Left lung (tissue), 10 donors: Measurements from ENCODE around the gene CSF2. TPM values are rescaled to one million over a fixed set of nuclear protein-coding genes. Genes with fewer than 3 reads are reported as not detected.

Experiments used
- ATAC-seq: fragments of 200-7000 bp; cut with Tn5 transposase; one replicate; pipeline ENCODE4 v1.9.1; 2020; ENCODE audit warnings: moderate library complexity
- DNase-seq, 4 donors: peaks; one replicate each; pipeline ENCODE4 v3.0.0-alpha.2; 2013 to 2020
- H3K27ac ChIP-seq, 2 donors: fragments of 200-600 bp; sonication (generic) in 1 of 2; one replicate each; pipeline versions ENCODE4 v1.5.0 to v1.8.0; 2020 to 2021
- H3K27me3 ChIP-seq, 2 donors: fragments of 200-600 bp; sonication (generic) in 1 of 2; one replicate each; pipeline versions ENCODE4 v1.5.0 to v1.8.0; 2020 to 2021
- H3K36me3 ChIP-seq, 2 donors: fragments of 200-600 bp; sonication (generic) in 1 of 2; one replicate each; pipeline versions ENCODE4 v1.5.0 to v1.8.0; 2020 to 2021
- H3K4me1 ChIP-seq, 2 donors: fragments of 200-600 bp; one replicate each; pipeline ENCODE4 v1.8.0; 2021
- H3K4me3 ChIP-seq, 2 donors: fragments of 200-600 bp; sonication (generic) in 1 of 2; one replicate each; pipeline versions ENCODE4 v1.5.0 to v1.8.0; 2020 to 2021; ENCODE audit warnings: mild to moderate bottlenecking in 1 of 2
- H3K9me3 ChIP-seq, 2 donors: fragments of 200-600 bp; sonication (generic) in 1 of 2; one replicate each; pipeline versions ENCODE4 v1.5.0 to v1.8.0; 2020 to 2021
- intact Hi-C, 2 donors: fragments of 100-400 bp; cut with DNase I; formaldehyde crosslinking; loops; one replicate each; pipeline versions ENCODE4 v1.11.2 to v1.14.2; 2022
- polyA plus RNA-seq, 6 donors: library from polyadenylated mRNA; unstranded; fragments of 120-200 nt; gene quantifications; one replicate each; pipeline ENCODE4 v1.2.1, GENCODE V29; 2013; ENCODE audit not compliant: insufficient read length in 6 of 6
- total RNA-seq, 2 donors: library from RNA; stranded (reverse); fragmentation: NEBNext Ultra II Directional; extraction: Animal tissue kit (Norgen Biotek cat#: 25700); gene quantifications; one replicate each; pipeline ENCODE4 v1.2.1, GENCODE V29; 2021
- TF ChIP-seq, protein P1 (sequence below), 2 donors: fragments of 200-600 bp; sonication (generic) in 1 of 2; IDR thresholded peaks; one replicate each; pipeline versions ENCODE4 v1.5.0 to v1.8.0; 2021; ENCODE audit warnings: antibody characterized with exemption in 2 of 2
- donor health status: DM: no; HTN: yes; CAD: no.
- donor health status: DM: no; HTN: no; CAD: no.

The CSF2 gene
- total and polyA plus RNA-seq, 8 donors = 0.18 to 5.1 (median 0.44) TPM; not detected in 3

DNA sequence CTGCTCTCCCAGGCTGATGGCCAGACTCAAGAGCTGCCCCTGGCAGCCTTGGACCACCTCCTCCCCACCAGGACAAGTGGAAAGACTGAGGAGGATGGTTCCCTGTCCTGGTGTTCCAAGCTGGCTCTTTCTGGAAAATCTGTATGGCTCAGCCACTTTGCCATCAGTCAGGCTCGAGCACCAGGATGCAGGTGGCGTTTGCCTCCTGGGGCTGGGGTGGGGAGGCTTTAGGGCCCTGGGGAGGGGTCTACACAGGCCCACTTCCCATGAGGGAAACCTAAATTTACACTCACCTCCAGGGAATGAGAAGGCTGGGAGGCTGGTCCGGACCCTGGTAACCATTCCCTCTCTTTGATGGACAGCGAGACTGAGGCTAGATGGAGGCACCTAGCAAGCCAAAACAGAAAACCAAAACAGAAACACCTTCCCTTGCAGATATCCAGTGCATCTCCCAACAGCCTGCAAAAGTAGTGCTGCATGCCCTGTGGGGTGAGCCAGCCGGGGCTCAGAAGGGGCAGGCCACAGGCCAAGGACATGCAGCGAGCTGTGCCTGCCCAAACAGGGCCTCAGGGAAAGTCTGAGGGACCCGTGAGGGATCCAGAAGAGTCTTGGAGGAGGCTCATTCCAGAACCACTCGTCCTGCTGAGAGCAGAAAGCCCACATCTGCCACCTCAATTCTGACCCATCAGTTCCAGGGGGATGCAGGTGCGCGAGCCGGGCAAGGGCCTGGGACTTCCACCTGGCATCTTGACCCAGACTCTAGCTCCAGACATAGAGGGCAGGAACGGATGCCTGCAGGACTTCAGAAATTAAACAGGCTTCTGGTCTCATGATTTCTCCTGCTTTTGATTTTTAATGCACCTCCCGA is 5.4 kb upstream of the CSF2 start:
- Histone ChIP-seq H3K27me3 (no peaks in the 10 kb centered on the region), H3K27ac (no peak overlapping the region), H3K4me3 (no peak overlapping the region), H3K9me3 (no peaks in the 10 kb centered on the region), H3K36me3 (no peaks in the 10 kb centered on the region), H3K4me1 (peaks cover 2 to 7% of the 10 kb centered on the region in 2 donors)
- intact Hi-C loops = no loop called here
- TF ChIP-seq, protein P1, sequence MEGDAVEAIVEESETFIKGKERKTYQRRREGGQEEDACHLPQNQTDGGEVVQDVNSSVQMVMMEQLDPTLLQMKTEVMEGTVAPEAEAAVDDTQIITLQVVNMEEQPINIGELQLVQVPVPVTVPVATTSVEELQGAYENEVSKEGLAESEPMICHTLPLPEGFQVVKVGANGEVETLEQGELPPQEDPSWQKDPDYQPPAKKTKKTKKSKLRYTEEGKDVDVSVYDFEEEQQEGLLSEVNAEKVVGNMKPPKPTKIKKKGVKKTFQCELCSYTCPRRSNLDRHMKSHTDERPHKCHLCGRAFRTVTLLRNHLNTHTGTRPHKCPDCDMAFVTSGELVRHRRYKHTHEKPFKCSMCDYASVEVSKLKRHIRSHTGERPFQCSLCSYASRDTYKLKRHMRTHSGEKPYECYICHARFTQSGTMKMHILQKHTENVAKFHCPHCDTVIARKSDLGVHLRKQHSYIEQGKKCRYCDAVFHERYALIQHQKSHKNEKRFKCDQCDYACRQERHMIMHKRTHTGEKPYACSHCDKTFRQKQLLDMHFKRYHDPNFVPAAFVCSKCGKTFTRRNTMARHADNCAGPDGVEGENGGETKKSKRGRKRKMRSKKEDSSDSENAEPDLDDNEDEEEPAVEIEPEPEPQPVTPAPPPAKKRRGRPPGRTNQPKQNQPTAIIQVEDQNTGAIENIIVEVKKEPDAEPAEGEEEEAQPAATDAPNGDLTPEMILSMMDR (IDR thresholded peaks at IDR 0.05) = no peak
- ATAC-seq (no peak), DNase-seq (peak in 1 of 4 donors; percentile 39)

DNA sequence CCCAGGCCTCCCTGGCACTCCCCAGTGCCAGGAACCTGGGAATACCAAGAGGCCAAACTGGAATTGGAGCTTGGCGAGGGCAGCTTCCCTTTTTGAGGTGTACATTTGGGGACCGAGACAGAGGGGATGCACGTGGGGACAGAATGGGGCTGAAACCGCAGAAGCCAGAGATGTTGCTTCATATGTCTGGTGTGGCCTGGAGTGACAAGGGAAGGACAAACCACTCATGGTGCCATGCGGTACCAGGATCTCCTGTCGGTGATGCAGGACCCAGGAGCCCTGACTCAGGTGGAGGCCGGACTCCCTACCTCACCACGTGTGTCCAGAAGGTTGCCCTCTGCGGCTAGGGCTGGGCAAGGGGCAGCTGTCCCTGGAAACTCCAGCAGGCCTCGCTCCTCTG is 4.0 kb upstream of the CSF2 start:
- ATAC-seq (no peak), DNase-seq (peak in 1 of 4 donors; percentile 40)
- no peaks in the 10 kb centered on the region for H3K9me3 ChIP-seq
- no peaks in the 10 kb centered on the region for H3K36me3 ChIP-seq
- intact Hi-C loops = no loop called here
- no peak overlapping the region for H3K4me3 ChIP-seq
- peaks cover 3 to 10% of the 10 kb centered on the region in 2 donors for H3K4me1 ChIP-seq
- no peaks in the 10 kb centered on the region for H3K27me3 ChIP-seq
- TF ChIP-seq, protein P1 (IDR thresholded peaks at IDR 0.05) = no peak
- H3K27ac ChIP-seq = no peak overlapping the region

DNA sequence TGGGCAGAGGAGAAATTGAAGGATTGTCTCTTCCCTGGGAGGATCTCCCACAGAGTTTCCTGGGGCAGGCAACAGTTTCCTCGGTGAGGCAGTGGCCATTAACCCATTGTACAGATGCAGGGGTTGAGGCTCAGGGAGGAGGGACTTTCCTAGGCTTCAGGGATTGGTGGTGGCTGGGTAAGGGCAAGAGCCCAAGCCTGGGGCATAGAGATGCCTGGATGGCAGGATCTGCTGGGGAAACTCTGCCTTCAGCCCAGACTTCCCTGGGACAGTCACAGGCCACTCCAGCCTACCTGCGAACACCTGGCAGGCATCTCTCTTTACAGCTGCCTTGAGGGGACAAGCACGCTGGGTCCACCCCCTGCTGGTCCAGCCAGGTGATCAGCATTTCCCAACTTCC is 3.6 kb upstream of the CSF2 start:
- Histone ChIP-seq H3K4me1 (peaks cover 3 to 10% of the 10 kb centered on the region in 2 donors), H3K9me3 (no peaks in the 10 kb centered on the region), H3K36me3 (no peaks in the 10 kb centered on the region), H3K27me3 (no peaks in the 10 kb centered on the region), H3K4me3 (no peak overlapping the region), H3K27ac (no peak overlapping the region)
- intact Hi-C loops = no loop called here
- TF ChIP-seq, protein P1 (IDR thresholded peaks at IDR 0.05) = no peak
- peak in 1 of 4 donors; percentile 24 for DNase-seq
- no peak for ATAC-seq

DNA sequence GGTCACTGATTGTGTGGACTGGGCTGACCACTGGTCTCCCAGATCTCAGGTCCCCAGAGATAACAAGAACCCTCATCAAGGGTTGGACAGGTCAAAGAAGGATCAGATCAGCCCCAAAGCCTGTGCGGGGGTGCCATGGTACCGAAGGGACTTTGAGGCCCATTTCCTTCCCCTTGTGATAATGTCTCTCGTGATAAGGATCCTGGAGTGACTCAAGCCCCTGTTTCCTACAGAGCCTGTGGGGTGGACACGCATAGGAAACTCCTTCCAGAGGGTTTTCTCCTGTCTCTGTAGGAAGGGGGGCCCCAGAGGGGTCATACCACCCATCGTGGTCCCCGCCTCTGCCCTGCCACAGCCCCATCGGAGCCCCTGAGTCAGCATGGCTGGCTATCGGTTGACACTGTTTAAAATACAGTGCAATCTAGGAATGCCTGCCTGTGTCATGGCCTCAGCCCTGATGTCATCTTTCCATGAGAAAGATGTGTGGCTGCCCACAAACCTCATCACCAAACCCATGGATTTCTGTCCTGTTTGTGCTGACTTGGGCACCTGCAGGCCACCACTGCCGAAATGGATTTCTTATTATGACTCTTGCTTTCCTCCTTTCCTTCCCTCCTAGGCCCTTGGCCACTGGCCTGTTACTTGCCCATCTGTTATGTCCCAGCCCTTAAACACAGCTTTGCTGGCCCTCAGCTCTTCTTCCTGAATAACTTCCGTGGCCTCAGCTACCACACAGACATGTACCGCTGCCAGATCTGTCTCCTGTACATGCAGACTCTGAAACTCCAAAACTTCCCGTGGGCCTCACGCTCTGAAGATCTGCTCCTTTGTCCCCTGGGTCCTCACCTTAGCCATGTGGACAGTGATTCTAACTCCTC is 2.9 kb upstream of the CSF2 start:
- Histone ChIP-seq H3K9me3 (no peaks in the 10 kb centered on the region), H3K27ac (no peak overlapping the region), H3K4me3 (no peak overlapping the region), H3K4me1 (peaks cover 3 to 10% of the 10 kb centered on the region in 2 donors), H3K27me3 (no peaks in the 10 kb centered on the region), H3K36me3 (no peaks in the 10 kb centered on the region)
- ATAC-seq (no peak), DNase-seq (peak in 1 of 4 donors; percentile 20)
- TF ChIP-seq, protein P1 (IDR thresholded peaks at IDR 0.05) = no peak
- intact Hi-C loops = no loop called here

DNA sequence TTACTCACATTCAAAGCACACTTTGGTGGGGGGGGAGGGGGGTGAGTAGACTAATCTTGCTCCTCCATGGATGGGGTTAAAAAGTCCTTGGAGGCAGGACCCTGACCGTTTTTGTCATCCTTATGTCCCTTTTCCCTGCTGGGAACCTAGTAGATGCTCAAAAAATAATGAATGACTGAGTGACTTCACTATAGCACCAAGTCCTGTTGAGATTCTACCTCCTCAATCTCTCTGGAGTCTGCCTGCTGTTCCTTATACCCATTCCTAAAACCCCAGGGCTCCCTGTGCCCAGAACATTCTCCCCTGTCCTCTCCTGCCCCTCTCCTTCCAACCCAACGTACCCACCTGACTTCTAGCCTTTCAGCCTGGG is 2.3 kb upstream of the CSF2 start:
- Histone ChIP-seq H3K27ac (no peak overlapping the region), H3K4me1 (peaks cover 3 to 10% of the 10 kb centered on the region in 2 donors), H3K36me3 (no peaks in the 10 kb centered on the region), H3K27me3 (no peaks in the 10 kb centered on the region), H3K9me3 (no peaks in the 10 kb centered on the region), H3K4me3 (no peak overlapping the region)
- TF ChIP-seq, protein P1 (IDR thresholded peaks at IDR 0.05) = no peak
- intact Hi-C loops = no loop called here
- DNase-seq (no peak), ATAC-seq (no peak)
